Measurements from ENCODE around the gene UNK.

GRCh38 chr17:75843577-75844529, 59.2 kb downstream of the UNK start, which contains the start of gene UNC13D:
- no peak for TF ChIP-seq POLR2A (IDR thresholded peaks at IDR 0.05)
- TF ChIP-seq, protein P1, sequence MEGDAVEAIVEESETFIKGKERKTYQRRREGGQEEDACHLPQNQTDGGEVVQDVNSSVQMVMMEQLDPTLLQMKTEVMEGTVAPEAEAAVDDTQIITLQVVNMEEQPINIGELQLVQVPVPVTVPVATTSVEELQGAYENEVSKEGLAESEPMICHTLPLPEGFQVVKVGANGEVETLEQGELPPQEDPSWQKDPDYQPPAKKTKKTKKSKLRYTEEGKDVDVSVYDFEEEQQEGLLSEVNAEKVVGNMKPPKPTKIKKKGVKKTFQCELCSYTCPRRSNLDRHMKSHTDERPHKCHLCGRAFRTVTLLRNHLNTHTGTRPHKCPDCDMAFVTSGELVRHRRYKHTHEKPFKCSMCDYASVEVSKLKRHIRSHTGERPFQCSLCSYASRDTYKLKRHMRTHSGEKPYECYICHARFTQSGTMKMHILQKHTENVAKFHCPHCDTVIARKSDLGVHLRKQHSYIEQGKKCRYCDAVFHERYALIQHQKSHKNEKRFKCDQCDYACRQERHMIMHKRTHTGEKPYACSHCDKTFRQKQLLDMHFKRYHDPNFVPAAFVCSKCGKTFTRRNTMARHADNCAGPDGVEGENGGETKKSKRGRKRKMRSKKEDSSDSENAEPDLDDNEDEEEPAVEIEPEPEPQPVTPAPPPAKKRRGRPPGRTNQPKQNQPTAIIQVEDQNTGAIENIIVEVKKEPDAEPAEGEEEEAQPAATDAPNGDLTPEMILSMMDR (IDR thresholded peaks at IDR 0.05) = no peak

All from right lobe of liver (tissue), 4 donors.